ENCODE measurements around the gene ADRA2B.

DNA sequence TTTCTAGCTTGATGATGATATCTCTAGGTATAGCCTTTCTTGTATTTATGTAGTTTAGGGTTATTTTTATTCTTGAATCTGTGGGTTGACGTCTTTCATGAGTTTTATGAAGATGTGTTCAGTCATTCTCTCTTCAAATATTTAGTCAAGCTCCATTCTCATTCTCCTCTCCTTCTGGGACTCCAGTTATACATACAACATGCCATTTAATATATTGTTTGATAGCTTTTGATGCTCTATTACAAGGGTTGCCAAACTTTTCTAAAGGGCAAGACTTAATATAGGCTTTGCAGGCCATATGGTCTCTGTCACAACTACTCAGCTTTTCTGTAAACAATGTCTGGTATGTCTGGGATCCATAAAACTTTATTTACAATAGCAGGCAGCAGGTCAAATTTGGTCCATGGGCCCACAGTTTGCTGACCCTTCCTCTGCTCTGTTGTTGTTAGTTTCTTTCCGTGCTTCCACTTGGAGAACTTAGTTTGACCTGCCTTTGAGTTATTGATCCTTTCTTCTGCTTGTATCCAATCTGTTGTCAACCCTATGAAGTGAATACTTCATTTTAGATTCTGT lies 41.1 kb downstream of the ADRA2B start:
- no peak for TF ChIP-seq ZNF317 (CRISPR knock-in tag; IDR thresholded peaks at IDR 0.05; ENCODE audit: borderline replicate concordance, low read depth)
- TF ChIP-seq, protein P1, sequence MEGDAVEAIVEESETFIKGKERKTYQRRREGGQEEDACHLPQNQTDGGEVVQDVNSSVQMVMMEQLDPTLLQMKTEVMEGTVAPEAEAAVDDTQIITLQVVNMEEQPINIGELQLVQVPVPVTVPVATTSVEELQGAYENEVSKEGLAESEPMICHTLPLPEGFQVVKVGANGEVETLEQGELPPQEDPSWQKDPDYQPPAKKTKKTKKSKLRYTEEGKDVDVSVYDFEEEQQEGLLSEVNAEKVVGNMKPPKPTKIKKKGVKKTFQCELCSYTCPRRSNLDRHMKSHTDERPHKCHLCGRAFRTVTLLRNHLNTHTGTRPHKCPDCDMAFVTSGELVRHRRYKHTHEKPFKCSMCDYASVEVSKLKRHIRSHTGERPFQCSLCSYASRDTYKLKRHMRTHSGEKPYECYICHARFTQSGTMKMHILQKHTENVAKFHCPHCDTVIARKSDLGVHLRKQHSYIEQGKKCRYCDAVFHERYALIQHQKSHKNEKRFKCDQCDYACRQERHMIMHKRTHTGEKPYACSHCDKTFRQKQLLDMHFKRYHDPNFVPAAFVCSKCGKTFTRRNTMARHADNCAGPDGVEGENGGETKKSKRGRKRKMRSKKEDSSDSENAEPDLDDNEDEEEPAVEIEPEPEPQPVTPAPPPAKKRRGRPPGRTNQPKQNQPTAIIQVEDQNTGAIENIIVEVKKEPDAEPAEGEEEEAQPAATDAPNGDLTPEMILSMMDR (IDR thresholded peaks at IDR 0.05) = no peak
- TF ChIP-seq FOXP1 (CRISPR knock-in tag; IDR thresholded peaks at IDR 0.05; ENCODE audit: borderline replicate concordance) = no peak
- no peak for TF ChIP-seq NR2C2 (CRISPR knock-in tag; IDR thresholded peaks at IDR 0.05)
- no peak for TF ChIP-seq ZNF232 (CRISPR knock-in tag; IDR thresholded peaks at IDR 0.05)

Measured in WTC11 (cell line).